PC-9 (cell line): Measurements from ENCODE around the gene ATG5. TPM values are rescaled to one million over a fixed set of nuclear protein-coding genes. Genes with fewer than 3 reads are reported as not detected.

Experiments
- BruUV-seq: library from RNA; stranded (reverse); fragments of 400-500 nt; replicated peaks from 2 replicates; lab custom pipeline; 2021; lab: Mats Ljungman, UMichigan
- CTCF ChIA-PET: fragments of 300-600 bp; sonication (Branson Sonifier 250); formaldehyde crosslinking; loops from one replicate; lab custom pipeline; 2022; ENCODE audit warnings: antibody characterized with exemption; lab: Charles Lee
- POLR2A ChIA-PET: fragments of 300-600 bp; sonication (Branson Sonifier 250); formaldehyde crosslinking; loops from one replicate; lab custom pipeline; 2022; ENCODE audit warnings: antibody characterized with exemption; ENCODE audit not compliant: unreplicated experiment; lab: Charles Lee
- DNase-seq, 2 experiments: peaks; one replicate each; pipeline versions ENCODE4 v3.0.0 to v3.0.0-alpha.2; 2015 to 2022; ENCODE audit warnings: mixed read lengths in 1 of 2
- H2AFZ ChIP-seq: fragments of 200-600 bp; sonication (generic); 2 replicates; pipeline ENCODE4 v1.8.1; 2017; ENCODE audit warnings: antibody characterized with exemption
- H3F3A ChIP-seq: fragments of 200-600 bp; sonication (generic); 2 replicates; pipeline ENCODE4 v1.8.1; 2017; ENCODE audit warnings: antibody characterized with exemption, mild to moderate bottlenecking, low read depth; ENCODE audit not compliant: insufficient read depth
- H3K27ac ChIP-seq: fragments of 200-600 bp; sonication (generic); 2 replicates; pipeline ENCODE4 v1.6.1; 2016; ENCODE audit warnings: mixed run types
- H3K27me3 ChIP-seq: fragments of 200-600 bp; sonication (generic); 2 replicates; pipeline ENCODE4 v1.6.1; 2016; ENCODE audit warnings: low read depth, mixed run types; ENCODE audit not compliant: insufficient read depth
- H3K36me3 ChIP-seq: fragments of 200-600 bp; sonication (generic); 2 replicates; pipeline ENCODE4 v1.6.1; 2016; ENCODE audit warnings: low read depth, mixed run types
- H3K4me1 ChIP-seq: fragments of 200-600 bp; sonication (generic); replicated peaks from 2 replicates; pipeline ENCODE4 v1.6.1; 2016; ENCODE audit warnings: mixed run types; ENCODE audit not compliant: insufficient read depth
- H3K4me2 ChIP-seq: fragments of 200-600 bp; sonication (generic); 2 replicates; pipeline ENCODE4 v1.6.1; 2017; ENCODE audit warnings: mixed run types
- H3K4me3 ChIP-seq: fragments of 200-600 bp; sonication (generic); 2 replicates; pipeline ENCODE4 v1.6.1; 2016; ENCODE audit warnings: mixed run types
- H3K79me2 ChIP-seq: fragments of 200-600 bp; sonication (generic); 2 replicates; pipeline ENCODE4 v1.6.1; 2017; ENCODE audit warnings: low read depth, mixed run types
- H3K9me2 ChIP-seq: fragments of 200-600 bp; sonication (generic); 2 replicates; pipeline ENCODE4 v1.8.1; 2017; ENCODE audit warnings: mild to moderate bottlenecking; ENCODE audit not compliant: insufficient read depth
- H3K9me3 ChIP-seq: fragments of 200-600 bp; sonication (generic); 2 replicates; pipeline ENCODE4 v1.8.1; 2016; ENCODE audit warnings: low read depth; ENCODE audit not compliant: insufficient read depth
- H4K20me1 ChIP-seq: fragments of 200-600 bp; sonication (generic); 2 replicates; pipeline ENCODE4 v1.8.1; 2017; ENCODE audit not compliant: insufficient read depth
- CTCF ChIP-seq: fragments of 200-600 bp; sonication (generic); conservative IDR thresholded peaks from 2 replicates; pipeline ENCODE4 v1.6.1; 2017; ENCODE audit warnings: mixed run types, antibody characterized with exemption, mild to moderate bottlenecking, moderate library complexity
- EZH2 ChIP-seq: fragments of 200-600 bp; sonication (generic); IDR thresholded peaks from 2 replicates; pipeline ENCODE4 v1.8.0; 2017; ENCODE audit warnings: antibody characterized with exemption, low read depth
- intact Hi-C: fragments of 100-400 bp; cut with micrococcal nuclease; formaldehyde crosslinking; loops from one replicate; pipeline ENCODE4 v1.10.0; 2022; ENCODE audit not compliant: unreplicated experiment
- total RNA-seq: library from RNA; stranded (reverse); gene quantifications from 2 replicates; pipeline ENCODE4 v1.2.3, GENCODE V29; 2021

Gene ATG5
- total RNA-seq, 1 experiment from 2014 or later = 39.8 TPM

DNA sequence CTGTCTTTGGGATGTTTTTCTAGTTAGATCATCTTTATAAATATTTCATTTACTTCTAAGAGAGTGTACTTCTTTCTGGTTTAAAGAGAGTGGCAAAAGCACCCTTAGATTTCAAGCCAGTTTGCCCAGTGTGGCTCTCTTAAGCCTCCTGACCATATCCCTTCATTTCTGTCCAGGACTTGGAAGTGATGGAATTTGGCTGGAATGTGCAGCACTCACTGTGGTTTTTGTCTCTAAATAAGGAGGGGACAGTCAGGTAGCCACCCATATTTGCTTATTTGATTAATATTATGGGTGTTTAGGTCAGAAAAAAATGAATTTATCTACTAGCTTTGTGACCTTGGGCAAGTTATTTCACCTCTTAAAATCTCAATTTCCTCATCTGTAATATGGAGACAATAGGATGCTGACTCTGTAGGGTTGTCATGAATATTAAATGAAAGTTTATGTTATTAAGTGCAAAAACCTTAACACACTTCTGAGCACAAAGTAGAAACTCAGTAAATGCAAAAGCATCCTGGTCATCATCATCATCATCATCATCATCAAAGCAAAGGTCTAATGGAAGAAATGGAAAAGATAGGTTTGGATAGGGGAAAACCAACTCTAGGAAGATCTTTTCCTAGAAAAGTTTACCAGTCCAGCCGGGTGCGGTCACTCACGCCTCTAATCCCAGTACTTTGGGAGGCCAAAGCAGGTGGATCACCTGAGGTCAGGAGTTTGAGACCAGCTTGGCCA lies 38.0 kb upstream of the ATG5 start:
- H2AFZ ChIP-seq = no peak overlapping the region
- POLR2A ChIA-PET = no interaction called here
- H4K20me1 ChIP-seq = no peaks in the 10 kb centered on the region
- no peaks in the 10 kb centered on the region for H3F3A ChIP-seq
- no peaks in the 10 kb centered on the region for H3K9me2 ChIP-seq
- 0 out of 2 replicates have a peak overlapping the region, but pooled peaks have one; percentile 0 for H3K4me2 ChIP-seq
- H3K36me3 ChIP-seq = no peaks in the 10 kb centered on the region
- CTCF ChIA-PET = interaction anchor here (0.7 kb wide), 1 partner anchor 60 kb away, joined by 3 read pairs; no protein-coding TSS in a partner anchor
- intact Hi-C loops = loop anchor here (5.0 kb wide), 1 partner anchor 614 kb away; no protein-coding TSS in a partner anchor
- DNase-seq = peak in 1 of 2 experiments; percentile 54
- BruUV-seq = no TSS peak
- H3K27ac ChIP-seq = peak overlapping the region; percentile 21; the same call in 1 of the 2 replicates
- TF ChIP-seq EZH2 (no peak), CTCF (no peak)
- no peaks in the 10 kb centered on the region for H3K9me3 ChIP-seq
- peaks cover 7% of the 10 kb centered on the region for H3K79me2 ChIP-seq
- no peak overlapping the region for H3K4me3 ChIP-seq
- no peaks in the 10 kb centered on the region for H3K27me3 ChIP-seq
- peaks cover 11% of the 10 kb centered on the region for H3K4me1 ChIP-seq

DNA sequence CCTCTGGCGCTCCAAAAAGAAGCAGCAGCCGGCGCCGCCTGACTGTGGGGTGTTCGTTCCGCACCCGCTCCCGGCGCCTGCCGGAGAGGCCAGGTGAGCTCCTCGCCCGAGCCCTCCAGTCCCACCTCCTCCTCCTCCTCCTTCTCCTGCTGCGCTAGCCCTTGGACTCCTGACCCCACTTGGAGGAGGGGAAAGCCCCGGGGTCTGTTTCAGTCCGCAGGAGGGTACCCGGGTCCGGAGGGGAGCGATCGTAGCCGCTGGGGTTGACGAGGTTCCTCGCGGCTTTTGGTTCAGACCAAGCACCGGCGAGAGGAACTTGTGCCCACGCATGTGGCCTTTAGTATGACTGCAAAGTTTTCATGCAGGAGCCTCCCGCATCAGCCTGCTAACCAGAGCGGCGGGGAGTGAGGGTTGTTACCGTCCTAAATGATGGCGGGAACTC lies 35.5 kb upstream of the ATG5 start:
- Histone ChIP-seq H4K20me1 (no peaks in the 10 kb centered on the region), H3K36me3 (no peaks in the 10 kb centered on the region), H3K4me1 (peaks cover 11% of the 10 kb centered on the region), H3F3A (no peaks in the 10 kb centered on the region), H3K27ac (peak overlapping the region; percentile 34; the same call in 1 of the 2 replicates), H2AFZ (peak overlapping the region; percentile 94), H3K27me3 (no peaks in the 10 kb centered on the region), H3K4me2 (peak overlapping the region; percentile 85), H3K4me3 (peak overlapping the region; percentile 86), H3K9me2 (no peaks in the 10 kb centered on the region), H3K9me3 (no peaks in the 10 kb centered on the region), H3K79me2 (no peaks in the 10 kb centered on the region; the same call in 1 of the 2 replicates)
- POLR2A ChIA-PET = interaction anchor here (0.6 to 1.0 kb wide), 2 partner anchors 21 to 111 kb away, joined by 3 to 5 read pairs; no protein-coding TSS in a partner anchor
- CTCF ChIA-PET = interaction anchor here (0.5 to 1.3 kb wide), 10 partner anchors 14 to 1536 kb away, joined by 3 to 7 read pairs (median 4); no protein-coding TSS in a partner anchor
- BruUV-seq = no TSS peak
- intact Hi-C loops = loop anchor here (1.0 to 5.0 kb wide), 5 partner anchors 22 to 636 kb away; no protein-coding TSS in a partner anchor
- TF ChIP-seq EZH2 = no peak
- no peak for TF ChIP-seq CTCF
- peak in 1 of 2 experiments; percentile 49 for DNase-seq

DNA sequence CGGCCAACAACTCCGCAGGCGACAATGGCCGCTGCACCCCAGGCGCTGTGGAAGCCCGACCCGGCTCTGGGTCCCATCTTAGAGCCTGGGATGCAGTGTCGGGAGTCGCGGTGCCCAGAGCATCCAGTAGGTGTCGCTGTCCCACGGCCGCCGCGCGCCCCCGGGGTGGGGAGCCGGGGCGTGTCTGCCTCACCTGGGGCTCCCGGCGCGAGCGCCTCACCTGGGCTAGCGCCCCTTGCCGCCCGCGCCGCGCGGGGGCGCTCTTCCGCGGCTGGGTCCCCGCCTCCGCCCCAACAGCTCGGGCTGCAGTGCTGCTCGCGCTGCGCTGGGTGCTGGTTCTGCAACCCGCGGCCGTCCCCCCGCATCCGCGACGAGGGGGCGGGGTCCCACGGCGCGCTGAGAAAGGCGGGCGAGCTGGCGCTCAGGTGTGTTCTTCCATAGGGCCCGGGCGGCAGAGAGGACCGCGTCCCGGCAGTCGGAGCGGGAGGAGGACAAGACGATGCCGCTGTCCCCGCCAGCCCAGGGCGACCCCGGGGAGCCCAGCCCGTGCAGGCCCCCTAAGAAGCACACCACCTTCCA lies 34.9 kb upstream of the ATG5 start, which contains the start of gene CRYBG1:
Gene CRYBG1 (plus strand): TSS at position 308 of the 579 bp plus-strand sequence. CDS start 192 bp downstream, at position 500.
- Histone ChIP-seq H3K9me3 (no peaks in the 10 kb centered on the region), H3K4me3 (peak within 1 kb of the TSS; percentile 86), H3K9me2 (no peaks in the 10 kb centered on the region), H3F3A (no peaks in the 10 kb centered on the region), H4K20me1 (no peaks in the 10 kb centered on the region), H3K79me2 (no peaks in the 10 kb centered on the region; the same call in 1 of the 2 replicates), H3K36me3 (no peaks in the 10 kb centered on the region), H3K27ac (peak within 1 kb of the TSS; percentile 34; the same call in 1 of the 2 replicates), H3K4me1 (peaks cover 11% of the 10 kb centered on the region), H3K4me2 (peak within 1 kb of the TSS; percentile 85), H2AFZ (peak within 1 kb of the TSS; percentile 94), H3K27me3 (no peaks in the 10 kb centered on the region)
- intact Hi-C loops = loop anchor here (1.0 to 5.0 kb wide), 5 partner anchors 21 to 637 kb away; no protein-coding TSS in a partner anchor
- BruUV-seq = no TSS peak
- TF ChIP-seq EZH2 (no peak), CTCF (peak; percentile 93)
- ChIA-PET CTCF (interaction anchor here (0.6 to 1.3 kb wide), 9 partner anchors 21 to 1537 kb away, joined by 3 to 7 read pairs (median 4); no protein-coding TSS in a partner anchor), POLR2A (interaction anchor here (1.0 kb wide), 1 partner anchor 21 kb away, joined by 5 read pairs; no protein-coding TSS in a partner anchor)
- DNase-seq = peak; percentile 75 to 94
